GM04503 (cell line): ENCODE results near the gene LIPK.
A peak's percentile ranks its signal among the peaks of the same experiment; 100 is the strongest.
"Not testable (repeated sequence)": the region's sequence is repeated elsewhere in the genome, so short reads cannot be mapped to it uniquely, and the experiment has no call there.

ENCODE experiments used
- DNase-seq: peaks from one replicate; pipeline ENCODE4 v3.0.0-alpha.2; 2012; ENCODE audit warnings: low read depth

LIPK gene

GRCh38 chr10:88705958-88706357 is at the start of gene LIPK:
TSS of gene LIPK (plus strand) at chr10:88706249. CDS start at chr10:88724544, 18,295 bp downstream.
- DNase-seq: no peak

GRCh38 chr10:88657901-88658300 is 48.1 kb upstream of the LIPK start:
- no peak for DNase-seq

- no peak for DNase-seq
Observed at GRCh38 chr10:88659725-88660597, 46.1 kb upstream of the LIPK start.

GRCh38 chr10:88660598-88660884 is 45.5 kb upstream of the LIPK start:
- DNase-seq: no peak

- no peak for DNase-seq
Observed at GRCh38 chr10:88661018-88661417, 45.0 kb upstream of the LIPK start.

GRCh38 chr10:88661577-88661976 is 44.5 kb upstream of the LIPK start:
- no peak for DNase-seq

- DNase-seq: not testable (repeated sequence)
Observed at GRCh38 chr10:88663153-88663552, 42.9 kb upstream of the LIPK start.

GRCh38 chr10:88664142-88664541 is 41.9 kb upstream of the LIPK start, which contains the start of gene LIPF:
TSS of gene LIPF (plus strand) at chr10:88664442. CDS start at chr10:88667298, 2,856 bp downstream.
- no peak for DNase-seq

GRCh38 chr10:88668465-88668864 is 37.6 kb upstream of the LIPK start:
- DNase-seq: no peak

GRCh38 chr10:88670497-88670896 is 35.6 kb upstream of the LIPK start:
- no peak for DNase-seq

- no peak for DNase-seq
Observed at GRCh38 chr10:88672041-88672440, 34.0 kb upstream of the LIPK start.

- DNase-seq: no peak
Observed at GRCh38 chr10:88676283-88677060, 29.6 kb upstream of the LIPK start.

GRCh38 chr10:88680958-88681357 is 25.1 kb upstream of the LIPK start:
- no peak for DNase-seq

- DNase-seq: no peak
Observed at GRCh38 chr10:88682491-88682890, 23.6 kb upstream of the LIPK start.

- DNase-seq: no peak
Observed at GRCh38 chr10:88687853-88688467, 18.1 kb upstream of the LIPK start.

- DNase-seq: no peak
Observed at GRCh38 chr10:88689366-88689765, 16.7 kb upstream of the LIPK start.

- no peak for DNase-seq
Observed at GRCh38 chr10:88693392-88694020, 12.5 kb upstream of the LIPK start.

- no peak for DNase-seq
Observed at GRCh38 chr10:88702848-88703597, 3.0 kb upstream of the LIPK start.

GRCh38 chr10:88707429-88708155 is 1.5 kb downstream of the LIPK start:
- DNase-seq: peak; percentile 31

- not testable (repeated sequence) for DNase-seq
Observed at GRCh38 chr10:88709361-88709760, 3.3 kb downstream of the LIPK start.

- no peak for DNase-seq
Observed at GRCh38 chr10:88715517-88715916, 9.5 kb downstream of the LIPK start.
